Umbilical cord (tissue), 2 donors: ENCODE results near the gene EXOG. TPM values are rescaled to one million over a fixed set of nuclear protein-coding genes. Genes with fewer than 3 reads are reported as not detected.
A peak's percentile ranks its signal among the peaks of the same experiment; 100 is the strongest.

Experiments
- DNase-seq: peaks from one replicate; pipeline ENCODE4 v3.0.0-alpha.2; 2015; ENCODE audit warnings: low spot score
- total RNA-seq: library from RNA; depleted of rRNA; stranded (reverse); fragments of >200 nt; gene quantifications from one replicate; pipeline ENCODE4 v1.2.3, GENCODE V29; 2014; ENCODE audit warnings: low replicate concordance; ENCODE audit not compliant: insufficient read depth

The EXOG gene
- total RNA-seq, 1 donor from 2014 or later = 19.5 TPM

DNA sequence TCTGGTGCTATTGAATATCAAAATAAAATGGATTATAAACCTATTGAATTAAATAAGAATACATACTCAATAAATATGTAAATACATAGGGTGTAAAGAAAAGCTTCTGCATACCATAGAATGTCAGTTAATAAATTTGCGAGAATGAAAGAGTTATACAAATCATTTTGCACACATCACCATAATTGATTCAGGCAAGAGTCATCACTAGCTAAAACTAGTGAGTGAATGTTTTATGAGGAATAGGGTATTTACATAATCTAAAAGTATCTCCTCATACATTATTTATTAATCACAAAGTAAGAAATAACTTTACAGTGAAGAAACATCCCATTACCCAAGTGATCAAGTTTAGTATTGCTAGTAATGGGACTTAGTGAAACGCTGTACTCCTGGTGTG, 13.6 kb downstream of the EXOG start:
- DNase-seq = no peak

GRCh38 chr3:38510631-38511030, 14.5 kb downstream of the EXOG start:
- no peak for DNase-seq

- DNase-seq = no peak
These were observed 15.4 kb downstream of the EXOG start for GRCh38 chr3:38511546-38511945.

DNA sequence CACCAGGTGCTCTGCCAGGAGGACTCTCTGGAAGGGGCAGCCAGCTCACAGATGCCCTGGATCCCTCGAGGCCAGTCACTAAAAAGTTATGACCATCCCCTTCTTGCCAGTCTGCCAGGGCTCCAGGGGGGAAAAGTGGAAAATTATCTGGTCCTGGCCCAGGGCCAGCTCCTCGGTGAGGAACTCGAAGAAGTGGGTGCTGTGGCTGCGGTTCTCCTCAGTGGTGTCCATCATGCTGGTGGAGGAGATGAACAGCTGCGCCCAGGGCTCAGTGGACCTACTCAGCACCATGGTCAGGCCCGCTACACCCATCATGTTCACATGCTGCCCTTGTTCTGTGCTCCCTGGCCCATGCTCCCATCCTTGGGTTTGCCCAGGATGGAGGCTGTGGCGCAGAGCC, 19.2 kb downstream of the EXOG start:
- no peak for DNase-seq

GRCh38 chr3:38516669-38517068, 20.5 kb downstream of the EXOG start:
- no peak for DNase-seq

DNA sequence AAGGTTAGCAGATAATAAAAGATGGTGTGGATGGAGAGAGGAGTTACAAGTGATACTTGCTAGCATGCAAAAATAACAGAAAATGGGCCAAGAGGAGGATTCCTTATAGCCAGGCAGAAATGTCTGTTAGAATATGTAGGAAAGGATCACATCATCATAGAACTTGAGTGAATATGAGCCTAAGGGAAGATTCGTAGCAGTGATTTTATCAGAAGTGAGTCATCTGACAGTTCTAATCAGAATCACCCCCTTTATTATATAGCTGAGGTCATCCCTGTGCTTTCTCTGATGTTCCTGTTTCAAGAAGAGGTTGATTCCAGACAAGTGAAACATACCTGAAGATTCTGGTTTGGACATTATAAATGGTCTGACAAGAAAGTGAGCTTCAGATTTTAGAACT, 22.9 kb downstream of the EXOG start:
- DNase-seq = no peak

DNA sequence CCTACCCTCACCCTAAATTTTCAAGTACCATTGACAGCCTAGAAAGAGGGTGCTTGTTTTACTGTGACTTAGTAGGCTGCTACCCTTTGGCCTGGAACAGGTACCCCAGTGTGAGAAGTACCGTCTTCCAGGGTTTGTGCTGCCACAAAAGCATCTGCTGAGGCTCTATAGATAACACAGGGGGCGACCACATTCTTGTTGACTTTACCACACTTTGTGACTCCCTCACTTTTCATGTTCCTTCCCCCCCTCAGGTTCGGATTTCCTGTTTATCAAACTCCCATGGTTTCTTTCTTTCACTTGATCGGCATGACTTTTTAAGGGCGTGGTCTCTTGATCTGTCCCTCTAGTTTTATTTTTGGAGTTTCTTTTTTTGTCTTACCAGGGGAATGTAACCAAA, 23.5 kb downstream of the EXOG start:
- no peak for DNase-seq

DNA sequence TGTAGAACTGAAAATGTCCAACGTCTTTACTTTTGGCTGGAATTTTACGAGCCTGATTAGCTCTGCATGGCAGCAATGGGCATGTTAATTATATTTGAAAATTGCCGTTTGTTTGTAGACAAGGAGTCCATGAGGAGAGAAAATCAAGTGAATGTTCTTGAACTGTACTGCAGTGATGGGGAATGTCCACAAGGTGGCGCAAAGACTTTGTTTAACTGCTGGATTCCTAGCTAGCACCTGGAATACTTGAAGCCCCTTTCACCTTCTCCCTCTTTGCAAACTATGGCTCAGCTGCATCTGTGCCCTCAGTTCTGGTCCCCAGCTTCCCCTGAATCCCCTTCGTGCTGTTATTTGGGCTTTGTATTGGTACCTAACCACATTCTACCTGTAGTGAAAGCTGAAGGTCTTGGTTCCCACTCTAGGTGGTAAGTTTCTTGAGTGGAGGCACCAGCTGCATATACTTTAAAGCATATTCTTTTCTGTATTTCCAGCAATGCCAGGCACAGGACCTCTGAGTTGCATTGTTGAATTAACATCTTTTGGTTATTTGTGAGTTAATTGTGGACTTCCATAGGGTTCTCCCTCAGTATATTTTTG, 25.3 kb downstream of the EXOG start:
- DNase-seq = peak; percentile 72

DNA sequence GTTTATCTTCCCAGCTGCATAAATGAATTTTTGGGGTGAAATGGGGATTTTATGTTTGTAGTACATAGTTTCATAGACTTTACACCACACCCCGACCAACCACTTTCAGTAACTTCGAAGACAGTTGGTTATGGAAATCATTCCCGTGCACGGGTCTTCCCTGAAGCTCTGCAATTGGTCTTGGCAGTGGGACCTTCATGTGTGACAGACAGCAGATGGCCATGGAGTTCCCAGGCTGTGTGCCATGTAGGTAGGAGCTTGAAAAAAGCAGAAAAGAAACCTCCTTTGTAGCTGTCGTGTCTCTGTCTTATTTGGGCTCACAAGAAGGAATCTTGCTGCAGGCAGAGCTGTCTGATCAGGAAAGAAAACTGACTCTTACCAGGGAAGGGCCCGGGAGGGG, 25.9 kb downstream of the EXOG start:
- no peak for DNase-seq

GRCh38 chr3:38524141-38524739, 28.1 kb downstream of the EXOG start:
- no peak for DNase-seq

DNA sequence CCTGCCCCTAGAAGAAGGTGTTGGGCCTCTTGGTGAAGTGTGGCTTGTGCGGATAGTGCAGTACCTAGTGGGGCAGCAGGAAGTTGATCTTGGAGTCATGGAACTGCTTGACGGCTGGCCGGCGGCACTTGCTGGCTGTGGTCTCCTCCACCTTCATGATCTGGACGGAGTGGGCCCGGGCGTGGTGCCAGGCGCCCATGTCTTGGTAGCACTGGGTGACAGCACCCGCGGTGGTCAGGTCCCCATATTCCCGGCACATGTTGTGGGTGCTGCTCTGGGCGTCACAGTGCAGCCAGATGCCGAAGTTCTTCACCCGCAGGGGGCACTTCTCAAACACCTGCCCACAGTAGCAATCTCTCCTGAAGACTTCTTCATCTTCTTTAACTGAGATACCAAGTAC, 30.7 kb downstream of the EXOG start:
- no peak for DNase-seq

GRCh38 chr3:38528457-38528856, 32.3 kb downstream of the EXOG start:
- DNase-seq = no peak

DNA sequence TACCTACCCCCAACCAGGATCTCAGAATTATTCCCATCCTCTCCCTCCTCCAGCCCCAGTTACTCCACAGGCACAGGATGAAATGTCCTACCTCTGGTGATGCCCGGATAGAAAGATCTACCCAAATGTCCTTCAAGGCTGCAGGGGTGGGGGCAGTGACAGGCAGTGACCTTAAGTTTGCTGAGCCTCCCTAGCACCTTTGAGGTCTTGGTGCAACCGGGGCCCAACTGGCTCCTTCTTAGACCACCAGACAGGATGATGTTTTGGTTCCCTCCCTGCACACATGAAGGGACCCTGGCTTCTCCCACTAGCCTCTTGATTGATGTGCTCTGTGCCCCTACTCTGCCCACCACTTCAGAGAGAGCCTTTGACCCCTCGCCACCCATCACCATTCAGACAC, 36.4 kb downstream of the EXOG start:
- DNase-seq = no peak

DNA sequence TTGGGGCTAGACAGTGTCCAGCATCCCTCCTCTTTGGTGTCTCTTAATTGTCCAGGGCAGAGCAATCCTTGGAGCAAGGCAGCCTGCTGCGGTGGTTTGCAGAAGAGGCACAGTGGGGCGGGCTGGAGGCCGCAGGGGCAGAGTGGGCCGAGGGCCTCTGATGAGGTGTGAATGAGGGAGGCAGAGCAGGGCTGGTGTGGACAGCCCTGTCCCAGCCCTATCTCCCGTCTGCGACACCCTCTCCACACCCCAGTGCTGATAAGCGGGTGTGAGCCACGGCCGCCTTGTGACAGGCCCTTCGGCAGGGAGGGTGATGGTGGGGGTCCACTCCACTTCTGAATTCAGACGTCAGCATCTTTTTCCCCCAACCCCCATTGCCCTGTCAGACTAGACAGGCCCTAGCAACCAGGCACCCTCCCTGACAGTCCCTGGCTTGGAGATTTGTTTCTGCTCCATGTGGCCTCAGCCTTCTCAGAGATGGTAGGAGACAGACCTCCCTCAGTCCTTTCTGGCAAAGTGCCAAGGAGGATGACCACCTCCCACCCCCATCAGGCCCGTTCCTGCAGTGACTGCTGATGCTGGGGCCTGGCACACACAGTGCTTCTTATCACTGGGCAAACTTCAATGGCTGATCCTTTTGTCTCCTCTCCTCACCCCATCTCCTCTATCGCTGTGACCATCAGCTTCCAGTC, 37.3 kb downstream of the EXOG start:
- no peak for DNase-seq

- no peak for DNase-seq
These were observed 38.0 kb downstream of the EXOG start for GRCh38 chr3:38534180-38534579.

DNA sequence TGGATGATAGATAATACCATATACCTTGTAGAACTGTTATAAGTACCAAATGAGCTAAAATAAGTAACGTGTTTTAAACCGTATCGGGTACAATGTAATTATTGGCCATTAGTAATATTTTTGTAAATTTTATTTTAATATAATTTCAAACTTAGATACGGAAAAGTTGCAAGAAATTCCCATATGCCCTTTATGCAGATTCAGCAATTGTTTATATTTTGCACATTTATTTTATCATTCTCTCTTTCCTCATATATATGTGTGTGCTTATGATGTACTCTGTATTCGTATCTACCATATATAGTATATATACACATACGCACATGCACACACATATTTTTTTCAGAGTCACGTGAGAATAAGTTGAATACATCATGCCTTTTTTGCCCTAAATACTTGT, 38.5 kb downstream of the EXOG start:
- no peak for DNase-seq

DNA sequence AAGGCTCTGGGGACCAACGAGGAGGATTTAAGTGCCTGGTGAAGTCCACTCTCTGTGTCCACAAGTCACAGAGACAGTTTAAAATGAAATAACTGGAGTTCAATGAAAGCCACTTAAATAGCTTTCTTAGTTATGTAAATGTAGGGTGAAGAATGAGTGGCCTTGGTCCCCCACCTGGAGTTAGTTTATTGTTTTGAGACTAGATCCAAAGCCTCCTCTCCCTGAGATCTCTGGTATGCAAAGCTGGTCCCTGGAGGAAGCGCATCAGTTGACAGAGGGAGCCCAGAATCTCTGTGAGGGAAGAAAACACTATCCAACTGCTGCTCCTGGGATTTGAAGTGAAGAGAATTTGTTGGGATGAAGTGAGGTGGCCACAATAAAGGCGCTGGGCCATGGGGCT, 40.5 kb downstream of the EXOG start:
- DNase-seq = no peak

DNA sequence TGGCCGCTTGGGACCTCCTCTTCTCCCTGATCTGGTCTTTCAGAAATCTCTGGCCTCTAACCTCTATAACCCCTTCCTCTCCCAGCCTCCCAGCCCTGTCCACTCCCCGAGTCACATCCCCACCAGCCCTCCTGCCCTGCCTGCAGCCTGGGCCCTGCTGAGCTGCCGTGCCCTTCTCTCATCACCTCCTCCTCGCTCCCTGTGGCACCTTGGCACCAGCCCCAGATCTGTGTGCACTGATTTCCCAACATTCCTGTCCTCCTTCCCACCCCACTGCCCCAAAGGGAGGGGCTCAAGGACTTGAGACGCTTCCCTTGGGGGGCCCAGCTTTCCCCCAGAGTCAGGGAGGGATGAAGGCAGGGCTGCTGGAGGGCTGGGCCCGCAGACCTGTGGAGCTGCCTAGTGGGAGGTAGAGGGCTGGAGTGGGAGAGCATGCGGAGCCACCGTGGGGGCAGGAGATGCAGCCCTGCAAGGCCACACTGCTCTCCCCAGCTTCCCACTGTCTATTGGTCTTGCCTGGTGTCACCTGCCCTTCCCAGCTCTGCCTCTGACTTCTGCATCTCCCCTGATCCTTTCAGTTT, 42.7 kb downstream of the EXOG start:
- no peak for DNase-seq

DNA sequence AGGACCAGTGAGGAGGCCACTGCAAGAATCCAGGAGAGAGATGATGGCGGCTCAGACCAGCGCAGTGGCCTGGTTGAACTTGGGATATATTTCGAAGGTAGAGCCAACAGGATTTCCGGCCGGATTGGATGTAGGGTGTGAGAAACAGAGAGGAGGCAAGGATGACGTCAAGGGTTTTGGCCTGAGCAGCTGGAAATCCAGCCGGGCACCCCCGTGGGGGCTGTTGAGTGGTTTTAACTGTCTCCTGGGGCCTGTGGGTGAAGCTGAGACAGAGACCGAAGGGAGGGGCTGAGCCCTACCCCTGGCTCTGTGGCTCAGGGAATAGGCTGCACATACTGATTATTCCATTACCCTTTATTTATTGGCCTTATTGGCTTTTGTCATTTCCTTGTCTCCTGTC, 45.7 kb downstream of the EXOG start:
- DNase-seq = no peak

DNA sequence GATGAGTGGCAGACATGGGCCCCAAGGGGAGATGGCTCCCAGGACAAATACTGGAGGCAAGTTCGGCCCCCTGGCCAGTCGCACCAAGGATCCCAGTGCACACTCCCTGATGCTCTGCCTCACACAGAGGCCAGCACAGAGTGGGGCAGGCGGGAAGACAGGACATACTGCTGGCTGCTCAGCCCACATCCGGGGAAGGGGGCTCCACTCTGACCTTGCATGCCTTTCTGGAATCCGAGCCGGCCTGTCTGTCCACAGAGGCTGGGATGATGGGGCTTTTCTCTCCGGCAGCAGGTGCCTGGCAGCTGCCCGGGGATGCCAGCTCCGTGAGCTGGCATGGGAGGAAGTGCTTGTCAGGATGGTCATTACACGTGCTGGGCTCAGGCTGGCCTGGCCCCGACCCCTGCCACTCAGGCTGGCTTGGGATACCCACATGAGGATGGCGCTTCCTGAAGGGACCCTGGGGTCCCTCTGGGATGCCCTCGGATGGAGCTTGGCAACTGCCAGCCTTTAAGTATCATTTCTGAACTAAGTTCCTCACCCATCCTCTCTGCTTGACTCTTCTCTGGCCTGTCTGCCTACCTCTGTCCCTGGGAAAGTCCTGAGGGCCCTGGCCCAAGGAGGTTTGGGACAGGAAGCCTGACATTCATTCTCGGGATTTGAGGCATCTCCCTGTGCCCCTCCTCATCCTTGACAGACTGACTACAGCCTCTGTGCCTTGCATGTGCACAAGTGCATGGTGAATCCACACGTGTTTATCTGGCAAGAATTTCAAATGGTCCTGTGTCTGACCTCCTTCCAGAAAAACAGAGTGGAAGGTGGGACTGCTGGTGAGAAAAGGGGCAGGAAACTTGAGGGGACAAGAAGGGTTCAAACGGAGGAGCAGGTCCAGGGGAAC, 46.5 kb downstream of the EXOG start:
- no peak for DNase-seq

GRCh38 chr3:38543586-38543985, 47.4 kb downstream of the EXOG start:
- no peak for DNase-seq

GRCh38 chr3:38544926-38545325, 48.8 kb downstream of the EXOG start:
- DNase-seq = no peak
